ENCODE results near the gene OR4X2.
"Not testable (repeated sequence)": the region's sequence is repeated elsewhere in the genome, so short reads cannot be mapped to it uniquely, and the experiment has no call there.

OR4X2 gene, protein sequence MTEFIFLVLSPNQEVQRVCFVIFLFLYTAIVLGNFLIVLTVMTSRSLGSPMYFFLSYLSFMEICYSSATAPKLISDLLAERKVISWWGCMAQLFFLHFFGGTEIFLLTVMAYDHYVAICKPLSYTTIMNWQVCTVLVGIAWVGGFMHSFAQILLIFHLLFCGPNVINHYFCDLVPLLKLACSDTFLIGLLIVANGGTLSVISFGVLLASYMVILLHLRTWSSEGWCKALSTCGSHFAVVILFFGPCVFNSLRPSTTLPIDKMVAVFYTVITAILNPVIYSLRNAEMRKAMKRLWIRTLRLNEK

DNA sequence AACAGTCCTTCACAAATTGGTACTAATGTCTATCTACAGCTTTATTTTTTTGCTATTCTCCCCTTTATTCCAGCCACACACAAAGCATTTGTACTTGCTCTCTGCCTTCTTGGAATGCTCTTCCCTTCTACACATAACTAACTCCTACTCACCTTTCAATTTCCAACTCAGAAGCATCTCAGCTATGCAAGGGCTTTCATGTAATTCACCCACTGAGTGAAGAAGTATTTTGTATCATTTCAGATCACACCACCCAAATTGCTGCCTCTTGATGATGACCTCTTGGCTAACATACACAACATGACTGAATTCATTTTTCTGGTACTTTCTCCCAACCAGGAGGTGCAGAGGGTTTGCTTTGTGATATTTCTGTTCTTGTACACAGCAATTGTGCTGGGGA lies at the start of gene OR4X2:
Gene OR4X2 (plus strand): TSS at position 301 of the 400 bp plus-strand sequence. CDS start 0 bp downstream, at position 301.
- no peak for DNase-seq (ENCODE audit: low spot score)

DNA sequence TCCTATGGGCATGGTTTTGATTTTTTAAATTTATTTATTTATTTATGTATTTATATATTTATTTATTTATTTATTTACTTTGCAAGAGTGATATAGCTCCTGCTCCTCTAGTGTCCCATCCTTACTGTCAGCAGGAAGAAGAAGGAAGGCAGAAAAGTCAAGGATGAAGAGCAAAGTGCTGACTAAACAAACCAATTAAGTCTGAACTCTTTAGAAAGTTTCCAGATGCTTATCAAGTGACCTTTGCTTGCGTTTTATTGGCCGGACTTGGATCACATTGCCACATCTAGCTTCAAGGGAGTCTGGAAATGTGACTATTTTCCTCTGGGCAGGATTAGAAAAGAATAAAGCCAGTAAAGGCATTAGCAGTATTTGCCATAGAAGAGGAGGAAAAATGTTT lies 37.0 kb upstream of the OR4X2 start:
- DNase-seq (ENCODE audit: low spot score), result no peak

DNA sequence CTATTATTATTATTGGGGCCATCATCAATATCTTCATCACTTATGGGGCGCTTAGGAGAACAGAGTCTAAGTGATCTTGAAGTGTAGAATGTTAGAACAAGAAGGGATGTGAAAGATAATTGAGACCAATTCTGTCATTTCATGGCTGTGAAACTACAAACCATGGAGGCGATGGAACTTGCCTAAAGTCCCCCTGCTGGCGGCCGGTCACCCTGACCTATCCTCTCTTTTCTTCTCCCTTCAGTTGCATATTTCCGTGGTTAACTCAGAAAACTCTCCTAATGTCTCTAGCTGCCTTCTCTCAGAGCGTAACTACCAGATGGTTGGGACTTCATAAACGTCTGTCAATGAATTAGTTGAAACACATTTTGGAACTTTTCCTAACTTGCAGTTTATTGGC lies 34.9 kb upstream of the OR4X2 start:
- no peak for DNase-seq (ENCODE audit: low spot score)

DNA sequence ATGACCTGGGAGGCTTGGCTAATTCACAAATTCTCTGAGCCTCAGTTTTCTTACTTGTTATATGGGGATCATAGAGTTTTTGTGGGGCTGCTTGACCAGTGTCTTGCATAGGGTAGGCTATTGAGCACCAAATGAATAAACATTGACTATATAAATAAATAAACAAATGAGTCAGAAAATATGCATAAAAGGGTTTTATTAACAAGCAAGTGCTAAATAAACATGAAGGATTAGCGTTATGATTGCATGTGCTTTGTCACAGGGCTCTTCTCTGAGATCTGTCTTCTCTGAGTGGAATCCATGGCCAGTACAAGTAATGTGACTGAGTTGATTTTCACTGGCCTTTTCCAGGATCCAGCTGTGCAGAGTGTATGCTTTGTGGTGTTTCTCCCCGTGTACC lies 28.4 kb upstream of the OR4X2 start, which contains the start of gene OR4B1:
Gene OR4B1 (plus strand): TSS at position 301 of the 400 bp plus-strand sequence. CDS start 0 bp downstream, at position 301.
- no peak for DNase-seq (ENCODE audit: low spot score)

DNA sequence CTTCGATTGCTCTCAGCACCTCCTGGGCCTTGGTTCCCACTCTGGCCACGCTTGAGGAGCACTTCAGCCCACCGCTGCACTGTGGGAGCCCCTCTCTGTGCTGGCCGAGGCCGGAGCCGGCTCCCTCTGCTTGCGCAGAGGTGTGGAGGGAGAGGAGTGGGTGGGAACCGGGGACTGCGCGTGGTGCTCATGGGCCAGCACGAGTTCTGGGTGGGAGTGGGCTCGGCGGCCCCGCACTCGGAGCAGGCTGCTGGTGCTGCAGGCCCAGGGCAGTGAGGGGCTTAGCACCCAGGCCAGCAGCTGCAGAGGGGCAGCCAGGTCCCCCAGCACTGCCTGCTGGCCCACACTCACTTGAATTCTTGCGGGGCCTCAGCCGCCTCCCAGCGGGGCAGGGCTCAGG lies 16.1 kb upstream of the OR4X2 start:
- DNase-seq (ENCODE audit: low spot score), result no peak

DNA sequence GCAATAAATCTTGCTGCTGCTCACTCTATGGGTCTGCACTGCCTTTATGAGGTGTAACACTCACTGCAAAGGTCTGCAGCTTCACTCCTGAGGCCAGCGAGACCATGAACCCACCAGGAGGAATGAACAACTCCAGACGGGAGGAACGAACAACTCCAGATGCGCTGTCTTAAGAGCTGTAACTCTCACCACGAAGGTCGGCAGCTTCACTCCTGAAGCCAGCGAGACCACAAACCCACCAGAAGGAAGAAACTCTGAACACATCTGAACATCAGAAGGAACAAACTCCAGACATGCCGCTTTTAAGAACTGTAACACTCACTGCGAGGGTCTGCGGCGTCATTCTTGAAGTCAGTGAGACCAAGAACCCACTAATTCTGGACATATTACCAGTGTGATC lies 14.8 kb upstream of the OR4X2 start:
- not testable (repeated sequence) for DNase-seq (ENCODE audit: low spot score)

DNA sequence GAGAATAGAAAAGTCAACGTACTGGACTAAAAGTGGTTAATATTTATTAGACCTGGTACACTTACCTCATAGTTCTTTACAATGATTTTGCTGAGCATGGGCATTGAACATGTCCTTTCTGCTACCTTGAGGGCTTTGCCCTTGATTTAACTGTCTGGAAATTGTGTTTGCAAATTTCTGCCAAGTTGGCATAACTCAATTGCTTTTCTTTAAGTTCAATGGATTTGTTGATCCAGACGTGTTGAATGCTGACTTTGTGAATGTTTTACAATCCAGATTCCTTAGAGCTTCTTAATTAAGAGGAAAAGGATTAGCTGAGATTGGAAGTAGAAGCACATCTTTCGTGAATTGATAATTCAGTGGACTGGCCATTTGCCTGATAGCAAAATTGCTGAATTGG lies 7.2 kb upstream of the OR4X2 start:
- no peak for DNase-seq (ENCODE audit: low spot score)

DNA sequence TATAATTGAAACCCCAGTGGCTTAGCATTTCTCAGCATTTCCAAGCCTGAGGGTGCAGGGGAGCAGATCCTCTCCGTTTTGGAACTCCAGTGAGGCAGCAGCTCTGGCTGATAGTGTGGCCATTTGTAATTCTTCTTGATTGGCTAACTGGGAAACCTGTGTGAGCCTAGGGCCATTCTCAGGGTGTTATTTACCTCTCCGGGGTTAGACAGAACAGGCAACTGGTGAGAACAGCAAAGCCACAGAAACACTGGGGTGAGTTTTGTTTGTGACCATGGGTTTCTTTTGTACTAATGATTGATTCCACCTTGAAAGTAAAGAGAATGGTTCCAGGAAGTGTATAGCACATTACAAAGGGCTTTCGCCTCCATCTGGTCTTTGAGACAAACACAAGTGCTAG lies 2.4 kb upstream of the OR4X2 start:
- no peak for DNase-seq (ENCODE audit: low spot score)

DNA sequence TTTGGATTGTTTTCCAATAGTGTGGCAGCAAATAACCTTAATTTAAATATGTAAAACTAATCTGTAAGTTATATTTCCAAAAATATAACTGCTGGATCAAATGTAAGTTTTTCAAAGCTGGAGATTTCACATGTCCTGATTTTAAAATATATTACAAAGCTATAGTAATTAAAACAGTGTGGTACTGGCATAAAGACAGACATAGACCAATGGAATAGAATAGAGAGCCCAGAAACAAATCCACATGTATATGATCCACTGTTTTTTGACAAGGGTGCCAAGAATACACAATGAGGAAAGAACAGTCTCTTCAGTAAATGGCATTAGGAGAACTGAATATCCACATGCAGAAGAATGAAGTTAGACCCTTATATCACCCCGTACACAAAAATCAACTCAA lies 4.0 kb downstream of the OR4X2 start:
- no peak for DNase-seq (ENCODE audit: low spot score)

DNA sequence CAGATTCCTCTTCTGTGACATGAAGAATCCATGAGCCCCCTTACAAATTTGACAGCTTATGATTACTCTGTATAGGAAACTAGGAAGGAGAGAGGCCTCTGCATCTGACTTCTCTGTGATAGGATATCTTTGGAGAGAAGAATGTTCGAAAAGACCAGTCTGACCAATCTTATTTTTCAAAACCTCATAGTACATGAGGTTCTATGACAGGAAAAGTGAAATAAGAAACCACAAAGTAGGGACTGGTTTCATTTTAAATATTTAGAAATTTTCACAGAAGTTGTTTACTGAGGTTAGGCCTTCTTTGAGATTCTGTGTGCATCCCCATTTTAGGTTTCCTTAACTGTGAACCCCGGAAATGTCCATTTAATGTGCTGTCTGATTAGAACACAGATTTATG lies 16.7 kb downstream of the OR4X2 start:
- no peak for DNase-seq (ENCODE audit: low spot score)

DNA sequence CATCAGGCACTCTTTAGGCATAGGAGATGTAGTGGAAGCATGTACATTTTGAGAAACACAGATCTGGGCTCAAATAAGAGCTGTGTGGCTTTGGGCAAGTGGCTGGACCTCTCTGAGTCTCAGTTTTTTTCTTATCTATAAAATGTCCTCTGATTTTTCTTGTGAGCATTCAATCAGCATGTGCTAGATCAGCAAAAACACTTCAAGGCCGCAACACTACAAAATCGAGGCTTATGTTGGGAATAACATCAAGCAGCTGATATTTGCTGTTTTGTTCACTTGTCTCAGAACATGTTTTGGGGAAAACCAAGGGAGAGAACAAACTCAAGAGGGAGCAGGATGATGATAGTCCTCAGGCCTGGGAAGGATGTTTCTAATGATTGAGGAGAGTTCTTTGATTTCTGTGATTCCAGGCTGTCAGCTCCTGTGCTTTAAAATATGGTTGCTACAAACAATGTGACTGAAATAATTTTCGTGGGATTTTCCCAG lies 18.6 kb downstream of the OR4X2 start, which contains the start of gene OR4X1:
Gene OR4X1 (plus strand): TSS at position 439 of the 489 bp plus-strand sequence. CDS start 0 bp downstream, at position 439.
- no peak for DNase-seq (ENCODE audit: low spot score)

DNA sequence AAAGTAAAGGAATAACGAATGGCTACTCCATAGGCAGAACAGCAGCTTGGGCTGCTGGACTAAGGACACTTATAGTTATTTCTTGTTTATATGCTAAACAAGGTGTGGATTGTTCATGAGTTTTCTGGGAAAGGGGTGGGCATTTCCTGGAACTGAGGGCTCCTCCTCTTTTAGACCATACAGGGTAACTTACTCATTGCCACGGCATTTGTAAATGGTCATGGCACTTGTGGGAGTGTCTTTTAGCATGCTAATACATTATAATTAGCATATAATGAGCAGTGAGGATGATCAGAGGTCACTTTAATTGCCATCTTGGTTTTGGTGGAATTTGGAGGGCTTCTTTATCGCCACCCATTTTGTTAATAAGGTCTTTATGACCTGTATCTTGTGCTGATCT lies 25.7 kb downstream of the OR4X2 start:
- no peak for DNase-seq (ENCODE audit: low spot score)

DNA sequence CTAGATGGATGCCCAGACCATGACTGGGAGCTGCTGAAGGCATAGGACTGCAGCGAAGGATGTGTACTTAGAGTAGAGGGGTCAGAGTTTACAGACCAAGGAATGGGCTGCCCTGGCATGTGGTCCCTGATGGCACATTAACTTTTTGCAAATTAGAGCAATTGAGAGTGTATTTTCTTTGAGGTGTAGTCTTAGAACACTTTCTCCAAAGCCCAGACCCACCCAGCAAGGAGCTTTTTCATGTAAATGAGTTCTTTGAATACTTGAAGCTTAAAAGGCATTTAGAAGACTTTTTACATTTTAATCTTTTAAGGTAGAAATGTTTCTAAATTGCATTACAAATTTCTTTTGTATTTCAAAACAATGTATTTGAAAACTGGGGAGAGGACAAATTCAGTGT lies 27.7 kb downstream of the OR4X2 start:
- DNase-seq (ENCODE audit: low spot score), result no peak

All from putamen (tissue), 1 donor.